PC-3 (cell line): Measurements from ENCODE around the gene CREM. TPM values are rescaled to one million over a fixed set of nuclear protein-coding genes. Genes with fewer than 3 reads are reported as not detected.
A peak's percentile ranks its signal among the peaks of the same experiment; 100 is the strongest.

Source experiments
- ATAC-seq: fragments of 200-7000 bp; cut with Tn5 transposase; 2 replicates; pipeline ENCODE4 v1.9.1; 2020; ENCODE audit warnings: mild to moderate bottlenecking, moderate library complexity
- Bru-seq: library from RNA; stranded (reverse); fragments of 400-500 nt; gene quantifications from one replicate; lab custom pipeline; 2021; lab: Mats Ljungman, UMichigan
- BruChase-seq, 2 experiments: library from RNA; stranded (reverse); fragments of 400-500 nt; gene quantifications; one replicate each; lab custom pipeline; 2021; lab: Mats Ljungman, UMichigan
- BruUV-seq: library from RNA; stranded (reverse); fragments of 400-500 nt; replicated peaks from 2 replicates; lab custom pipeline; 2021; lab: Mats Ljungman, UMichigan
- CTCF ChIA-PET: fragments of 300-600 bp; sonication (Branson Sonifier 250); formaldehyde crosslinking; loops from one replicate; lab custom pipeline; 2022; ENCODE audit warnings: antibody characterized with exemption; lab: Charles Lee
- POLR2A ChIA-PET: fragments of 300-600 bp; sonication (Branson Sonifier 250); formaldehyde crosslinking; loops from one replicate; lab custom pipeline; 2022; ENCODE audit warnings: antibody characterized with exemption; ENCODE audit not compliant: unreplicated experiment; lab: Charles Lee
- DNase-seq: peaks from one replicate; pipeline ENCODE4 v3.0.0-alpha.2; 2015
- H2AFZ ChIP-seq: fragments of 300-600 bp; sonication (generic); 2 replicates; pipeline ENCODE4 v1.6.0; 2016; ENCODE audit warnings: antibody characterized with exemption, low read length
- H3F3A ChIP-seq: fragments of 300-600 bp; sonication (generic); one replicate; pipeline ENCODE4 v1.6.0; 2017; ENCODE audit warnings: antibody characterized with exemption, low read length, control low read depth, mild to moderate bottlenecking; ENCODE audit not compliant: unreplicated experiment
- H3K27ac ChIP-seq: fragments of 300-600 bp; sonication (generic); 2 replicates; pipeline ENCODE4 v1.5.1; 2016; ENCODE audit warnings: mild to moderate bottlenecking, low read length
- H3K27me3 ChIP-seq: fragments of 300-600 bp; sonication (generic); 2 replicates; pipeline ENCODE4 v1.6.1; 2016; ENCODE audit warnings: low read length, mixed read lengths
- H3K36me3 ChIP-seq: fragments of 300-600 bp; sonication (generic); 2 replicates; pipeline ENCODE4 v1.6.1; 2016; ENCODE audit warnings: low read depth, mixed run types, low read length, mixed read lengths
- H3K4me1 ChIP-seq: fragments of 300-600 bp; sonication (generic); 2 replicates; pipeline ENCODE4 v1.5.1; 2016; ENCODE audit warnings: low read length; ENCODE audit not compliant: insufficient read depth
- H3K4me2 ChIP-seq: fragments of 300-600 bp; sonication (generic); 2 replicates; pipeline ENCODE4 v1.6.0; 2016; ENCODE audit warnings: low read length
- H3K4me3 ChIP-seq: fragments of 300-600 bp; sonication (generic); 2 replicates; pipeline ENCODE4 v1.5.1; 2016; ENCODE audit warnings: mild to moderate bottlenecking, low read length, mixed read lengths
- H3K79me2 ChIP-seq: fragments of 300-600 bp; sonication (generic); 2 replicates; pipeline ENCODE4 v1.6.1; 2017; ENCODE audit warnings: low read length, mixed read lengths
- H3K9ac ChIP-seq: fragments of 300-600 bp; sonication (generic); 2 replicates; pipeline ENCODE4 v1.6.0; 2016; ENCODE audit warnings: mild to moderate bottlenecking, low read length
- H3K9me2 ChIP-seq: fragments of 300-600 bp; sonication (generic); replicated peaks from 2 replicates; pipeline ENCODE4 v1.6.1; 2016; ENCODE audit warnings: mixed run types, low read length, mixed read lengths
- H3K9me3 ChIP-seq: fragments of 300-600 bp; sonication (generic); 2 replicates; pipeline ENCODE4 v1.6.1; 2016; ENCODE audit warnings: low read length, mixed read lengths
- H4K20me1 ChIP-seq: fragments of 300-600 bp; sonication (generic); 2 replicates; pipeline ENCODE4 v1.6.1; 2016; ENCODE audit warnings: low read length, mixed read lengths
- EZH2 ChIP-seq: fragments of 300-600 bp; sonication (generic); IDR thresholded peaks from one replicate; pipeline ENCODE4 v1.6.1; 2017; ENCODE audit warnings: antibody characterized with exemption, mild to moderate bottlenecking, low read length; ENCODE audit not compliant: unreplicated experiment
- EZH2phosphoT487 ChIP-seq: fragments of 300-600 bp; sonication (generic); IDR thresholded peaks from 2 replicates; pipeline ENCODE4 v1.6.1; 2018; ENCODE audit warnings: mild to moderate bottlenecking, antibody characterized with exemption, low read length, borderline replicate concordance
- intact Hi-C: fragments of 100-400 bp; cut with micrococcal nuclease; formaldehyde crosslinking; loops from 2 replicates; pipeline ENCODE4 v1.9.0; 2023
- long read RNA-seq: library from polyadenylated mRNA; unstranded; transcript quantifications from one replicate; pipeline ENCODE4 v2.0.0, GENCODE V29; 2021; ENCODE audit not compliant: unreplicated experiment
- total RNA-seq: library from RNA; depleted of rRNA; stranded (reverse); fragments of >200 nt; gene quantifications from 2 replicates; pipeline ENCODE4 v1.2.3, GENCODE V29; 2014; rRNA removed
- TF ChIP-seq, protein P1 (sequence below): fragments of 300-600 bp; sonication (generic); conservative IDR thresholded peaks from 2 replicates; pipeline ENCODE4 v1.5.1; 2017; ENCODE audit warnings: antibody characterized with exemption, low read depth, mild to moderate bottlenecking, low read length

The CREM gene
- total RNA-seq: 150 and 195 TPM in 2 replicates
- Bru-seq, nascent RNA: percentile 93 among the genes with signal in this experiment
- percentile 87 among the genes with signal in this experiment for BruChase-seq, experiment 1, labeled RNA remaining after a 6-hour chase
- BruChase-seq, experiment 2, labeled RNA remaining after a 2-hour chase: percentile 91 among the genes with signal in this experiment
- long read RNA-seq, transcript CREM-241 (4 exons, 1,074 nt): minor isoform, 5 of 186 reads
- long read RNA-seq, transcript CREM-211 (4 exons, 1,207 nt): major isoform, 8 of 186 reads
- long read RNA-seq, transcript CREM-239 (4 exons, 731 nt): minor isoform, 5 of 186 reads
- long read RNA-seq, transcript CREM-218 (3 exons, 1,416 nt): major isoform, 8 of 186 reads
- long read RNA-seq, partial matches to known transcripts: 19 of 186 reads
- long read RNA-seq, other reads (novel, unspliced or antisense): 136 of 186 reads

DNA sequence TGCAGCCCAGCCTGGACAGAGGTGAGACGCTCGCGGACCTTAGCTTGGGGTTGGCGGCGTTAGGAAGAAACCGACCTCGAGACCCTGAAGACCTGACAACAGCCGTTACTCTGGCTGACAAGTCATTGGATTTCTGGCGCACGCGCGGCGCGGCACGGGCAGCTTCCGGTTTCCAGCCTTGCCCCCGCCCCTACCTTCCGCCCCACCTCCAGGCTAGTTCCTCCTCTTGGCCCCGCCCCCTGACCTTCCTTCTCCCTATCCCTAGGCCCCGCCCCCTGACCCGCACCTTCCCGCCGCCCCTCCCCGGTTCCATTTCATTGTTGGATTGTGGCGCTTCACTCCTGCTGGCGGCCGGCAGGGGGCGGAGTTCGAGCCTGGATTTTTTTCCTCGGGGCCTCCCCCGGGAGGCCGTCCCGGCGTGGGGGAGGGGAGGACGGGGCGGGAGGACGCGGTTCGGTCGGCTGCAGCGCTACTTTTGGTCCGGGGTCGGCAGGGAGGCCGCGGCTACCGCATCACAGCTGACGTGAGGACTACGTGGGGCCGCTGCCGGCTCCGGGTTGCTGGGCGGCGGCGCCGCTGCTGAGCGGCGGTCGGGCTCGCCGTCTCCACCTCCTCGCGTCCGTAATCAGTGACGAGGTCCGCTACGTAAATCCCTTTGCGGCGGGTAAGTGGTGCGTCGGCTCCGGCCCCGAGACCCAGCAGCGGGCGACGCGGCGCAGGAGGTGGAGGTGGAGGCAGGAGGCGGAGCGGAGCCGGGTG lies at the start of gene CREM:
CREM (plus strand) TSS at position 317 of the 759 bp plus-strand sequence. CDS start 10,990 bp downstream, outside the sequence.
- peak within 1 kb of the TSS; percentile 93 for H3K9ac ChIP-seq
- no peaks in the 10 kb centered on the region for H3K9me2 ChIP-seq
- H4K20me1 ChIP-seq: peaks cover 22% of the 10 kb centered on the region; the same call in 1 of the 2 replicates
- H3K27ac ChIP-seq: peak within 1 kb of the TSS; percentile 87
- TF ChIP-seq, protein P1, sequence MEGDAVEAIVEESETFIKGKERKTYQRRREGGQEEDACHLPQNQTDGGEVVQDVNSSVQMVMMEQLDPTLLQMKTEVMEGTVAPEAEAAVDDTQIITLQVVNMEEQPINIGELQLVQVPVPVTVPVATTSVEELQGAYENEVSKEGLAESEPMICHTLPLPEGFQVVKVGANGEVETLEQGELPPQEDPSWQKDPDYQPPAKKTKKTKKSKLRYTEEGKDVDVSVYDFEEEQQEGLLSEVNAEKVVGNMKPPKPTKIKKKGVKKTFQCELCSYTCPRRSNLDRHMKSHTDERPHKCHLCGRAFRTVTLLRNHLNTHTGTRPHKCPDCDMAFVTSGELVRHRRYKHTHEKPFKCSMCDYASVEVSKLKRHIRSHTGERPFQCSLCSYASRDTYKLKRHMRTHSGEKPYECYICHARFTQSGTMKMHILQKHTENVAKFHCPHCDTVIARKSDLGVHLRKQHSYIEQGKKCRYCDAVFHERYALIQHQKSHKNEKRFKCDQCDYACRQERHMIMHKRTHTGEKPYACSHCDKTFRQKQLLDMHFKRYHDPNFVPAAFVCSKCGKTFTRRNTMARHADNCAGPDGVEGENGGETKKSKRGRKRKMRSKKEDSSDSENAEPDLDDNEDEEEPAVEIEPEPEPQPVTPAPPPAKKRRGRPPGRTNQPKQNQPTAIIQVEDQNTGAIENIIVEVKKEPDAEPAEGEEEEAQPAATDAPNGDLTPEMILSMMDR: peak; percentile 99
- TF ChIP-seq EZH2: no peak
- H3K79me2 ChIP-seq: peaks cover 49% of the 10 kb centered on the region
- POLR2A ChIA-PET: interaction anchor here (0.5 to 3.3 kb wide), 15 partner anchors 10 to 1674 kb away, joined by 3 to 39 read pairs (median 3); partner anchors contain the start of gene CUL2
- H3K9me3 ChIP-seq: no peaks in the 10 kb centered on the region
- H2AFZ ChIP-seq: peak within 1 kb of the TSS; percentile 82
- DNase-seq (peak; percentile 100), ATAC-seq (peak; percentile 80)
- H3K4me1 ChIP-seq: peaks cover 41% of the 10 kb centered on the region
- H3K36me3 ChIP-seq: no peaks in the 10 kb centered on the region
- CTCF ChIA-PET: interaction anchor here (0.5 to 2.4 kb wide), 18 partner anchors 8 to 1933 kb away, joined by 3 to 99 read pairs (median 3); no protein-coding TSS in a partner anchor
- intact Hi-C loops: loop anchor here (1.0 to 5.0 kb wide), 6 partner anchors 70 to 1751 kb away; no protein-coding TSS in a partner anchor
- peak within 1 kb of the TSS; percentile 74 for H3K4me3 ChIP-seq
- H3K27me3 ChIP-seq: no peaks in the 10 kb centered on the region
- no TSS peak for BruUV-seq
- peaks cover 10% of the 10 kb centered on the region for H3F3A ChIP-seq
- peak within 1 kb of the TSS; percentile 82 for H3K4me2 ChIP-seq

DNA sequence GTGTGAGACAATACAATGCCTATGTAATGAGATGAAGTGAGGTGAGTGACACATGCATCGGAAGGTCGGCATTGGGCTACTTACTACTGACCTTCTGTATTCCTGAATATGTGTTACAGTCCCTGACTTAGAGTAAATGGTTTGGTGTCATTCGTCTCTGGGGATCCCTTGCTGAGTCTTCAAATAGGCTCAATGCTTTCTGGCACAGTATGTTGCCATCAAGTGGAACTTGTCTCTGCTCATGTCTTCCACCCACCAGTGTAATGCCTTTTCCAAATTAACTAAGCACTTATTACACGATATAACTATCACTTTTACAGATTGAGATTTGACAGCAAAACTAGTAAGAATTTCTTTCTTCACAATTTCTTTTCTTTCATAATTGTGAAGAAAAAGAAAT lies 47.4 kb upstream of the CREM start:
- peaks cover 23% of the 10 kb centered on the region for H4K20me1 ChIP-seq
- no peaks in the 10 kb centered on the region for H3F3A ChIP-seq
- CTCF ChIA-PET: no interaction called here
- H3K27ac ChIP-seq: no peak overlapping the region
- no peak overlapping the region for H3K4me3 ChIP-seq
- DNase-seq (no peak), ATAC-seq (no peak)
- H3K36me3 ChIP-seq: peaks cover 25% of the 10 kb centered on the region
- no peak overlapping the region for H3K4me2 ChIP-seq
- H3K4me1 ChIP-seq: peaks cover 9% of the 10 kb centered on the region
- no peak overlapping the region for H2AFZ ChIP-seq
- peaks cover 94% of the 10 kb centered on the region for H3K79me2 ChIP-seq
- H3K27me3 ChIP-seq: no peaks in the 10 kb centered on the region
- BruUV-seq: no TSS peak
- H3K9me2 ChIP-seq: no peaks in the 10 kb centered on the region
- intact Hi-C loops: no loop called here
- H3K9ac ChIP-seq: no peak overlapping the region
- TF ChIP-seq EZH2phosphoT487 (no peak), EZH2 (no peak)
- TF ChIP-seq, protein P1: no peak
- peaks cover 8% of the 10 kb centered on the region for H3K9me3 ChIP-seq
- POLR2A ChIA-PET: interaction anchor here (0.6 kb wide), 1 partner anchor 14 kb away, joined by 3 read pairs; no protein-coding TSS in a partner anchor
